ENCODE data around the gene NRIP2. TPM values are rescaled to one million over a fixed set of nuclear protein-coding genes. Genes with fewer than 3 reads are reported as not detected.

The NRIP2 gene
- total RNA-seq, 1 experiment from 2014 or later, result 0.15 TPM

- no CpG with 5 or more reads among the region's 3 CpGs for WGBS (ENCODE audit: extremely low coverage, insufficient read length, low lambda C conversion rate)
- no peak overlapping the region for H4K8ac ChIP-seq (replicated peaks; ENCODE audit: insufficient read length, low read depth, low read length)
- H3K18ac ChIP-seq (ENCODE audit: insufficient read length, low read depth, low read length), result no peak overlapping the region
- no peak overlapping the region for H2AK5ac ChIP-seq (ENCODE audit: insufficient read length, low read length)
- no peak overlapping the region for H2AFZ ChIP-seq (ENCODE audit: low read length)
- H3K4me2 ChIP-seq (ENCODE audit: insufficient read depth, insufficient read length, low read length), result no peak overlapping the region
- H3K4ac ChIP-seq (ENCODE audit: low read depth, low read length), result no peak overlapping the region
- no peaks in the 10 kb centered on the region for H3K27me3 ChIP-seq (ENCODE audit: insufficient read depth, low read length)
- peaks cover 4% of the 10 kb centered on the region for H3K27me3 Mint-ChIP-seq (ENCODE audit: low read depth)
- DNase-seq, result no peak
- no peak overlapping the region for H3K9ac ChIP-seq (ENCODE audit: extremely low read depth, insufficient read length, low read length)
- no peak overlapping the region for H2BK20ac ChIP-seq (ENCODE audit: low read depth, low read length, poor library complexity, severe bottlenecking)
- H3K14ac ChIP-seq (ENCODE audit: insufficient read depth, low read length), result no peak overlapping the region
- H4K5ac ChIP-seq (ENCODE audit: insufficient read length, low read depth, low read length), result no peak overlapping the region
- no peak overlapping the region for H2BK120ac ChIP-seq (ENCODE audit: low read depth, low read length, poor library complexity, severe bottlenecking)
- no peak overlapping the region for H4K91ac ChIP-seq (ENCODE audit: insufficient read length, low read depth, low read length)
- peaks cover 14 to 42% of the 10 kb centered on the region in 2 experiments for H3K4me1 Mint-ChIP-seq
- peak overlapping the region in 1 of 3 experiments; percentile 49; a peak in 1 of 7 replicates for H3K27ac Mint-ChIP-seq
- H3T11ph ChIP-seq (ENCODE audit: low read length), result no peak overlapping the region
- TF ChIP-seq CTCF (conservative IDR thresholded peaks at IDR 0.05), result no peak
- H2BK5ac ChIP-seq (ENCODE audit: insufficient read length, low read length), result no peak overlapping the region
- no peaks in the 10 kb centered on the region for H3K4me1 ChIP-seq (ENCODE audit: insufficient read depth, low read length)
- no peak overlapping the region; a peak in 1 of 5 replicates for H3K4me3 Mint-ChIP-seq
- no peak overlapping the region for H3K23ac ChIP-seq (ENCODE audit: insufficient read length, low read depth, low read length)
- H3K79me1 ChIP-seq (ENCODE audit: insufficient read depth, low read depth, low read length, poor library complexity, severe bottlenecking), result no peaks in the 10 kb centered on the region
- no peak overlapping the region for H3K56ac ChIP-seq (ENCODE audit: insufficient read length, low read depth, low read length)
- H3K23me2 ChIP-seq (ENCODE audit: insufficient read length, low read depth, low read length, poor library complexity, severe bottlenecking), result no peaks in the 10 kb centered on the region
- H3K36me3 Mint-ChIP-seq (ENCODE audit: insufficient read depth in 1 of 3, low read depth in 3 of 3), result peaks cover 22 to 25% (median 25%) of the 10 kb centered on the region in 3 experiments
- H4K20me1 ChIP-seq (ENCODE audit: control insufficient read depth, insufficient read depth, insufficient read length), result no peaks in the 10 kb centered on the region
- no peak overlapping the region for H3K27ac ChIP-seq (ENCODE audit: insufficient read length, low read depth, low read length)
- H3K79me2 ChIP-seq (ENCODE audit: insufficient read depth, low read length), result no peaks in the 10 kb centered on the region
- H3K9me3 ChIP-seq (ENCODE audit: control insufficient read depth, low read depth, low read length), result no peaks in the 10 kb centered on the region
- no peaks in the 10 kb centered on the region for H3K9me3 Mint-ChIP-seq
- no peak overlapping the region for H2BK15ac ChIP-seq (ENCODE audit: low read depth, low read length)
- no peak overlapping the region for H2BK12ac ChIP-seq (ENCODE audit: insufficient read length, low read depth, low read length)
Observed at GRCh38 chr12:2856051-2856450, 21.2 kb upstream of the NRIP2 start.

Measured in H9 (cell line).